Measurements from ENCODE around the gene MT1B.

MT1B gene

GRCh38 chr16:56614549-56614991, 37.1 kb upstream of the MT1B start:
- no peak for TF ChIP-seq CTCF (IDR thresholded peaks at IDR 0.05)

- no peak for TF ChIP-seq CTCF (IDR thresholded peaks at IDR 0.05)
These were observed 36.3 kb upstream of the MT1B start for GRCh38 chr16:56615353-56615752.

- no peak for TF ChIP-seq CTCF (IDR thresholded peaks at IDR 0.05)
These were observed 35.0 kb upstream of the MT1B start for GRCh38 chr16:56616608-56617211.

- no peak for TF ChIP-seq CTCF (IDR thresholded peaks at IDR 0.05)
These were observed 34.2 kb upstream of the MT1B start for GRCh38 chr16:56617212-56618085.

- TF ChIP-seq CTCF (IDR thresholded peaks at IDR 0.05) = no peak
These were observed 33.5 kb upstream of the MT1B start for GRCh38 chr16:56618138-56618537.

GRCh38 chr16:56620339-56620897, 31.3 kb upstream of the MT1B start:
- no peak for TF ChIP-seq CTCF (IDR thresholded peaks at IDR 0.05)

- no peak for TF ChIP-seq CTCF (IDR thresholded peaks at IDR 0.05)
These were observed 28.0 kb upstream of the MT1B start for GRCh38 chr16:56623637-56624036.
